A673 (cell line): ENCODE data around the gene SHISA2.

Experiments used
- CTCF ChIP-seq: fragments of 300-800, 200-600 bp; sonication (generic); conservative IDR thresholded peaks from 2 replicates; pipeline ENCODE4 v1.5.1; 2017; ENCODE audit warnings: low read depth, mild to moderate bottlenecking, antibody characterized with exemption, low read length, moderate library complexity, mixed read lengths
- EZH2 ChIP-seq: fragments of 200-600 bp; sonication (generic); IDR thresholded peaks from 2 replicates; pipeline ENCODE4 v1.6.1; 2017; ENCODE audit warnings: borderline replicate concordance, low read depth, mild to moderate bottlenecking, mixed read lengths, antibody characterized with exemption, low read length; ENCODE audit not compliant: poor library complexity, severe bottlenecking

- TF ChIP-seq CTCF (no peak), EZH2 (no peak)
Observed at GRCh38 chr13:26021956-26022355, 29.9 kb downstream of the SHISA2 start.
